ENCODE data around the gene AIF1.

Gene AIF1

GRCh38 chr6:31620586-31621319 is 5.7 kb downstream of the AIF1 start, which contains the start of gene PRRC2A:
Gene PRRC2A (plus strand): TSS chr6:31620715. CDS start chr6:31622790, 2,075 bp downstream.
- peak; percentile 73 for DNase-seq (ENCODE audit: low read depth)

GRCh38 chr6:31621320-31621939 is 6.4 kb downstream of the AIF1 start:
- no peak for DNase-seq (ENCODE audit: low read depth)

GRCh38 chr6:31621991-31622390 is 7.0 kb downstream of the AIF1 start:
- no peak for DNase-seq (ENCODE audit: low read depth)

GRCh38 chr6:31622684-31623091 is 7.7 kb downstream of the AIF1 start:
- no peak for DNase-seq (ENCODE audit: low read depth)

GRCh38 chr6:31624070-31624469 is 9.0 kb downstream of the AIF1 start:
- no peak for DNase-seq (ENCODE audit: low read depth)

- DNase-seq (ENCODE audit: low read depth): no peak
Measured at GRCh38 chr6:31626952-31627351, 11.9 kb downstream of the AIF1 start.

- no peak for DNase-seq (ENCODE audit: low read depth)
Measured at GRCh38 chr6:31627690-31628287, 12.8 kb downstream of the AIF1 start.

GRCh38 chr6:31629014-31629413 is 14.0 kb downstream of the AIF1 start:
- no peak for DNase-seq (ENCODE audit: low read depth)

GRCh38 chr6:31630177-31630934 is 15.3 kb downstream of the AIF1 start:
- no peak for DNase-seq (ENCODE audit: low read depth)

GRCh38 chr6:31631209-31631608 is 16.2 kb downstream of the AIF1 start:
- no peak for DNase-seq (ENCODE audit: low read depth)

- DNase-seq (ENCODE audit: low read depth): no peak
Measured at GRCh38 chr6:31631681-31632278, 16.7 kb downstream of the AIF1 start.

- no peak for DNase-seq (ENCODE audit: low read depth)
Measured at GRCh38 chr6:31632279-31632946, 17.4 kb downstream of the AIF1 start.

- DNase-seq (ENCODE audit: low read depth): no peak
Measured at GRCh38 chr6:31633447-31633846, 18.4 kb downstream of the AIF1 start.

GRCh38 chr6:31634131-31634530 is 19.1 kb downstream of the AIF1 start:
- no peak for DNase-seq (ENCODE audit: low read depth)

- no peak for DNase-seq (ENCODE audit: low read depth)
Measured at GRCh38 chr6:31634969-31635575, 20.0 kb downstream of the AIF1 start.

GRCh38 chr6:31636698-31637596 is 21.9 kb downstream of the AIF1 start:
- DNase-seq (ENCODE audit: low read depth): no peak

- no peak for DNase-seq (ENCODE audit: low read depth)
Measured at GRCh38 chr6:31639043-31639442, 24.0 kb downstream of the AIF1 start.

- no peak for DNase-seq (ENCODE audit: low read depth)
Measured at GRCh38 chr6:31639449-31639861, 24.4 kb downstream of the AIF1 start.

GRCh38 chr6:31640612-31641011 is 25.6 kb downstream of the AIF1 start:
- DNase-seq (ENCODE audit: low read depth): no peak

- DNase-seq (ENCODE audit: low read depth): no peak
Measured at GRCh38 chr6:31641370-31641769, 26.3 kb downstream of the AIF1 start.

All from T follicular helper cell (primary cell).